GM12878 (cell line): ENCODE results near the gene TBCA. TPM values are rescaled to one million over a fixed set of nuclear protein-coding genes. Genes with fewer than 3 reads are reported as not detected.

Experiments
- ATAC-seq: fragments of 200-7000 bp; cut with Tn5 transposase; 3 replicates; pipeline ENCODE4 v1.9.1; 2020; ENCODE audit warnings: mild to moderate bottlenecking, moderate library complexity
- BruUV-seq: library from RNA; stranded (reverse); fragments of 400-500 nt; replicated peaks from 2 replicates; lab custom pipeline; 2021; lab: Mats Ljungman, UMichigan
- CTCF ChIA-PET: fragments of 300-600 bp; sonication (Branson Sonifier 250); formaldehyde crosslinking; extraction: SDS; loops from one replicate; lab custom pipeline; 2021; ENCODE audit warnings: inconsistent platforms; lab: Yijun Ruan, JAX
- POLR2A ChIA-PET: fragments of 350-600 bp; formaldehyde crosslinking; extraction: SDS; loops from one replicate; lab custom pipeline; 2021; ENCODE audit warnings: inconsistent platforms; lab: Charles Lee
- RAD21 ChIA-PET: fragments of 300-600 bp; sonication (Branson Sonifier 250); formaldehyde crosslinking; loops from one replicate; lab custom pipeline; 2023; ENCODE audit warnings: antibody characterized with exemption; ENCODE audit not compliant: unreplicated experiment; lab: Charles Lee
- SMC1A ChIA-PET: fragments of 300-600 bp; sonication (Branson Sonifier 250); formaldehyde crosslinking; loops from one replicate; lab custom pipeline; 2023; ENCODE audit not compliant: unreplicated experiment, uncharacterized antibody; lab: Charles Lee
- DNase-seq: peaks from one replicate; pipeline ENCODE4 v3.0.0-alpha.2; 2011; ENCODE audit warnings: low read depth, low spot score
- FAIRE-seq: peaks from 3 replicates; lab custom pipeline; 2011; peaks lifted over from hg19 to GRCh38; lab: Jason Lieb, UNC
- H2AFZ ChIP-seq: 2 replicates; pipeline ENCODE4 v1.6.0; 2011; ENCODE audit warnings: low read depth, low read length, control low read depth; ENCODE audit not compliant: control insufficient read depth
- H3K27ac ChIP-seq: 2 replicates; pipeline ENCODE4 v1.5.1; 2011; ENCODE audit warnings: control low read depth; ENCODE audit not compliant: control insufficient read depth, insufficient read depth
- H3K27me3 ChIP-seq, 2 experiments: replicated peaks in 1 of 2; 2 replicates each; pipeline versions ENCODE4 v1.6.0 to v1.6.1; 2011; ENCODE audit warnings: low read length in 1 of 2; ENCODE audit not compliant: control insufficient read depth in 2 of 2, insufficient read depth in 2 of 2
- H3K36me3 ChIP-seq, 2 experiments: 2 replicates each; pipeline ENCODE4 v1.5.1; 2011; ENCODE audit warnings: low read length in 1 of 2; ENCODE audit not compliant: control insufficient read depth in 2 of 2, insufficient read depth in 2 of 2
- H3K4me1 ChIP-seq: 2 replicates; pipeline ENCODE4 v1.6.1; 2011; ENCODE audit warnings: mild to moderate bottlenecking, low read length, moderate library complexity, mixed read lengths; ENCODE audit not compliant: control insufficient read depth, insufficient read depth
- H3K4me2 ChIP-seq: 2 replicates; pipeline ENCODE4 v1.6.0; 2011; ENCODE audit warnings: control low read depth; ENCODE audit not compliant: control insufficient read depth, insufficient read depth
- H3K4me3 ChIP-seq: fragments of 200-600 bp; sonication (generic); 2 replicates; pipeline ENCODE4 v1.5.1; 2016
- H3K79me2 ChIP-seq: 2 replicates; pipeline ENCODE4 v1.6.0; 2011; ENCODE audit warnings: low read length; ENCODE audit not compliant: control insufficient read depth, insufficient read depth
- H3K9ac ChIP-seq: 2 replicates; pipeline ENCODE4 v1.8.0; 2011; ENCODE audit warnings: low read length, control low read depth, mixed read lengths; ENCODE audit not compliant: control insufficient read depth, insufficient read depth
- H3K9me3 ChIP-seq: replicated peaks from 3 replicates; pipeline ENCODE4 v1.5.1; 2011; ENCODE audit warnings: mild to moderate bottlenecking, low read length; ENCODE audit not compliant: control insufficient read depth, insufficient read depth
- H4K20me1 ChIP-seq: 2 replicates; pipeline ENCODE4 v1.6.0; 2011; ENCODE audit not compliant: control insufficient read depth, insufficient read depth
- EZH2 ChIP-seq: IDR thresholded peaks from 2 replicates; pipeline ENCODE4 v1.6.1; 2012; ENCODE audit warnings: low read depth, mild to moderate bottlenecking, control low read depth, inconsistent platforms, low read length, borderline replicate concordance; ENCODE audit not compliant: control insufficient read depth
- SPI1 ChIP-seq: IDR thresholded peaks from 2 replicates; pipeline ENCODE4 v1.6.1; 2011; ENCODE audit warnings: low read depth, mild to moderate bottlenecking, low read length, moderate library complexity, borderline replicate concordance; ENCODE audit not compliant: insufficient read depth
- YBX1 ChIP-seq: fragments of 450-650 bp; IDR thresholded peaks from 2 replicates; pipeline ENCODE4 v1.6.1; 2016; ENCODE audit warnings: antibody characterized with exemption
- ZNF384 ChIP-seq: IDR thresholded peaks from 2 replicates; pipeline ENCODE4 v1.6.1; 2012; ENCODE audit warnings: low read depth, mild to moderate bottlenecking, low read length, improper control_type of control experiment, borderline replicate concordance
- WGBS: methylation state at CpG from one replicate; pipeline ENCODE4 v1.1.6; 2016; ENCODE audit warnings: low lambda C conversion rate; ENCODE audit not compliant: insufficient replicate concordance, insufficient coverage; ENCODE audit errors: missing lambda C conversion rate; 5-methylcytosine and 5-hydroxymethylcytosine counted together
- in situ Hi-C: fragments of 300-500 bp; cut with MboI; formaldehyde crosslinking; loops from 9 replicates; pipeline ENCODE4 v1.14.3; 2018; ENCODE audit warnings: mixed read lengths
- intact Hi-C: fragments of 100-400 bp; cut with micrococcal nuclease; formaldehyde crosslinking; loops from one replicate; pipeline ENCODE4 v1.14.2; 2022; ENCODE audit not compliant: unreplicated experiment
- polyA plus RNA-seq, 11 experiments: library from polyadenylated mRNA; depleted of rRNA in 4 of 11; unstranded in 6 of 11; stranded (reverse) in 5 of 11; fragments of >200 nt; fragmentation: Nextera tagmentation in 4 of 11; fragmentation: Illumina TruSeq in 1 of 11; extraction: Ambion mirVana in 4 of 11; extraction: Trizol in 1 of 11; gene quantifications; 1 replicate in 1 of 11; 2 replicates in 10 of 11; pipeline versions ENCODE4 v1.2.1 to v1.2.3, GENCODE V29; 2011 to 2016; ENCODE audit warnings: inconsistent platforms in 2 of 11, missing spikeins in 2 of 11, low read depth in 1 of 11
- total RNA-seq, 4 experiments: library from RNA; depleted of rRNA in 3 of 4; stranded (reverse); fragments of >200 nt in 3 of 4; fragmentation: Illumina TruSeq in 1 of 4; extraction: Trizol in 1 of 4; gene quantifications; 2 replicates each; pipeline versions ENCODE4 v1.2.1 to v1.2.3, GENCODE V29; 2013 to 2021
- TF ChIP-seq, protein P1 (sequence below): fragments of 450-650 bp; formaldehyde crosslinking; IDR thresholded peaks from 2 replicates; pipeline ENCODE4 v1.4.0; 2022; ENCODE audit warnings: mild to moderate bottlenecking, moderate library complexity
- TF ChIP-seq, protein P2 (sequence below): IDR thresholded peaks from 2 replicates; pipeline ENCODE4 v1.6.1; 2011; ENCODE audit warnings: borderline replicate concordance, low read depth, mild to moderate bottlenecking, moderate library complexity, low read length; ENCODE audit not compliant: insufficient read depth, poor library complexity, severe bottlenecking

TBCA gene
- total and polyA plus RNA-seq, 10 of the 15 experiments (the other 5 are each of a cell fraction or from before 2014, with no cell fraction given) = 86.3 to 647 (median 294) TPM

DNA sequence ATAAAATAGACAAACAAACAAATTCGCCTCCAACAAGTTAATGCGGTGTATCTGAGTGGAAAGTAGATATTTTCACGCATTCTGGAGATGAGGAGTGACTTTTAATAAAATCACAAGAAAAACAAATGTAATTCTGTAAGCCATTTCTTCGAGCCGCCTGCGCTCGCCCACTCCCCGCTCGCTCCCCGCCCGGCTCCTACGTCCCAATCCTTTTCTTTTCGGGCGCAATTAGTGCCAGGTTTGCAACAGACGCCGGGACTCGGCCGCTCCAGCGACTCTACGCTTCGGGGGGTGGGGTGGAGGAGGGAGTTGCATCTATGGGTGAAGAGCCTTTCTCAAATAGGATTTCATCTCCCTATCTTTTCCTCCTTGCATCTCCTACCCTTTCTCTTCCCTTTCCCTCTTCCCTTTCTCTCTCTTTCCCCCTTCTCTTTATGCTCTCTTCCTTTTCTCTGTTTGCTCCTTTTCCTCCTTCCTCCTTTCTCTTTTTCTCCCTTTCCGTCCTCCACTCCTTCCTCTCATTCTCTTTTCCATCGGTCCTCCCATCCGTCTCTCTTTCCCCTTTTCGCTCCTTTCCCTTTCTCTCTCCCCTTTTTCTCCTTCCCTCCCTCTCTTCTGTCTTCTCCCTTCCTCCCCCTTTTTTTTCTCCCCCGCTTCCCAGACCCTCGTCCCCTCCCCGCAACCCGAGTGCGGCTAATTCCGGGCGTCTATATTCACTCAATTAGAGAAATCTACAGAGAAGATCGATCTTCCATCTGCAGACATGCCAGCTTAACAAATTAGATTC lies 131.6 kb downstream of the TBCA start (continued):
- TF ChIP-seq, protein P1, sequence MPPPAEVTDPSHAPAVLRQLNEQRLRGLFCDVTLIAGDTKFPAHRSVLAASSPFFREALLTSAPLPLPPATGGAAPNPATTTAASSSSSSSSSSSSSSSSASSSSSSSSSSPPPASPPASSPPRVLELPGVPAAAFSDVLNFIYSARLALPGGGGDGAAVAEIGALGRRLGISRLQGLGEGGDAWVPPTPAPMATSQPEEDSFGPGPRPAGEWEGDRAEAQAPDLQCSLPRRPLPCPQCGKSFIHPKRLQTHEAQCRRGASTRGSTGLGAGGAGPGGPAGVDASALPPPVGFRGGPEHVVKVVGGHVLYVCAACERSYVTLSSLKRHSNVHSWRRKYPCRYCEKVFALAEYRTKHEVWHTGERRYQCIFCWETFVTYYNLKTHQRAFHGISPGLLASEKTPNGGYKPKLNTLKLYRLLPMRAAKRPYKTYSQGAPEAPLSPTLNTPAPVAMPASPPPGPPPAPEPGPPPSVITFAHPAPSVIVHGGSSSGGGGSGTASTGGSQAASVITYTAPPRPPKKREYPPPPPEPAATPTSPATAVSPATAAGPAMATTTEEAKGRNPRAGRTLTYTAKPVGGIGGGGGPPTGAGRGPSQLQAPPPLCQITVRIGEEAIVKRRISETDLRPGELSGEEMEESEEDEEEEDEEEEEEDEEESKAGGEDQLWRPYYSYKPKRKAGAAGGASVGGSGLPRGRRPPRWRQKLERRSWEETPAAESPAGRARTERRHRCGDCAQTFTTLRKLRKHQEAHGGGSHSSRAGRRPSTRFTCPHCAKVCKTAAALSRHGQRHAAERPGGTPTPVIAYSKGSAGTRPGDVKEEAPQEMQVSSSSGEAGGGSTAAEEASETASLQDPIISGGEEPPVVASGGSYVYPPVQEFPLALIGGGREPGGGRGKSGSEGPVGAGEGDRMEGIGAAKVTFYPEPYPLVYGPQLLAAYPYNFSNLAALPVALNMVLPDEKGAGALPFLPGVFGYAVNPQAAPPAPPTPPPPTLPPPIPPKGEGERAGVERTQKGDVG (CRISPR knock-in tag) = no peak
- TF ChIP-seq YBX1 (peak; percentile 80; the same call in 1 of the 2 replicates), SPI1 (no peak)

DNA sequence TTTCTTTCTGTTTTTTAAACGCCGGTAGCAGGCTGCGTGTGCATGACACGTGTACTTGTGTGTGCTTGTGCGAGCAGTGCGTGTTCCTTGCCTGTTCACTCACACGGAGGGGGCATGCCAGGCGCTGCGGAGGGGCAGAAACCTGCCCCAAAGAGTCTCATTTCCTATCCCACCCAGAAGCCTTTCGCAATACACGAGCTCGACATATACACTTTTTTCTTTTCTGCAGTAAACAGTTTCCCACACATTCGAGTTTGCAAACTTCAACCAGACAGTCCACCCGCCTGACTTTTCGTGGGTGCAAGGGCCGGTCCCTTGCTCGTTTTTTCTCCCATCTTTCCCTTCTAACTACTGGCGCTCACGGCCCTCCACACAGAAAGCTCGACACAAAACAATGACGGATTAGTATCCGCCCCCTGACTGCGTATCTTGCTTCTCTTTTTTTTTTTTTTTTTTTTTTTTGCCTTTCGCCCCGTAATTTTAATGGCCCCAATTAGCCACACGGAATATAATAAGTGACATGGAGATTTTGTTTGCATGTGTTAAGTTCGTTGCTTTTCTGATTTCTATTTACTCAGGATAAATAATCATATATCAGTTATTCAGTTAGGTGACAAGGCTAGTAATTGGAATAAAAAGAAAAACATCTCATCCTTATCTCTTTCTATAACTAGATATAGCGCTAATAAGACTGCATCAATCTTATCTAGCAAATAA lies 132.3 kb downstream of the TBCA start:
- BruUV-seq = no TSS peak

More for the DNA sequence above, 132.3 kb downstream of the TBCA start:
- Histone ChIP-seq H3K4me3 (no peak overlapping the region), H3K9ac (no peak overlapping the region), H3K36me3 (no peaks in the 10 kb centered on the region), H2AFZ (no peak overlapping the region), H3K79me2 (no peaks in the 10 kb centered on the region), H3K4me1 (no peaks in the 10 kb centered on the region), H4K20me1 (no peaks in the 10 kb centered on the region), H3K27ac (no peak overlapping the region), H3K27me3 (peaks cover 3 to 32% of the 10 kb centered on the region in 2 experiments), H3K9me3 (peaks cover 3% of the 10 kb centered on the region; the same call in 2 of the 3 replicates), H3K4me2 (no peak overlapping the region)
- POLR2A ChIA-PET = no interaction called here
- intact Hi-C loops (loop anchor here (10.0 kb wide), 1 partner anchor 331 kb away; no protein-coding TSS in a partner anchor), in situ Hi-C loops (no loop called here)
- SMC1A ChIA-PET = interaction anchor here (0.6 kb wide), 1 partner anchor 35 kb away, joined by 3 read pairs; no protein-coding TSS in a partner anchor
- WGBS = 23% methylated on average over 26 of the region's 28 CpGs
- FAIRE-seq = no peak
- TF ChIP-seq ZNF384 (peak; percentile 50; the same call in 1 of the 2 replicates), EZH2 (peak; percentile 74; the same call in 1 of the 2 replicates)
- TF ChIP-seq, protein P2, sequence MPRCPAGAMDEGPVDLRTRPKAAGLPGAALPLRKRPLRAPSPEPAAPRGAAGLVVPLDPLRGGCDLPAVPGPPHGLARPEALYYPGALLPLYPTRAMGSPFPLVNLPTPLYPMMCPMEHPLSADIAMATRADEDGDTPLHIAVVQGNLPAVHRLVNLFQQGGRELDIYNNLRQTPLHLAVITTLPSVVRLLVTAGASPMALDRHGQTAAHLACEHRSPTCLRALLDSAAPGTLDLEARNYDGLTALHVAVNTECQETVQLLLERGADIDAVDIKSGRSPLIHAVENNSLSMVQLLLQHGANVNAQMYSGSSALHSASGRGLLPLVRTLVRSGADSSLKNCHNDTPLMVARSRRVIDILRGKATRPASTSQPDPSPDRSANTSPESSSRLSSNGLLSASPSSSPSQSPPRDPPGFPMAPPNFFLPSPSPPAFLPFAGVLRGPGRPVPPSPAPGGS = no peak
- RAD21 ChIA-PET = no interaction called here
- no peak for DNase-seq
- CTCF ChIA-PET = interaction anchor here (0.7 to 0.8 kb wide), 2 partner anchors 36 to 357 kb away, joined by 3 read pairs; no protein-coding TSS in a partner anchor
- ATAC-seq = no peak
